K562 (cell line): ENCODE data around the gene ZNHIT2. TPM values are rescaled to one million over a fixed set of nuclear protein-coding genes. Genes with fewer than 3 reads are reported as not detected.

Experiments used
- EGR1 ChIP-seq: fragments of 450-650 bp; conservative IDR thresholded peaks from 2 replicates; pipeline ENCODE4 v1.6.1; 2017; ENCODE audit warnings: mild to moderate bottlenecking
- FOXM1 ChIP-seq, 2 experiments: fragments of 450-650 bp in 1 of 2; sonication (generic) in 1 of 2; formaldehyde crosslinking in 1 of 2; IDR thresholded peaks; 2 replicates each; pipeline versions ENCODE4 v1.6.1 to v1.9.0; 2017 to 2022; ENCODE audit warnings: low read depth in 2 of 2, mild to moderate bottlenecking in 2 of 2, missing genetic modification reagents in 1 of 2, moderate library complexity in 1 of 2
- GTF2E2 ChIP-seq: fragments of 200-800 bp; sonication (Bioruptor generic); IDR thresholded peaks from 2 replicates; pipeline ENCODE4 v1.6.1; 2016; ENCODE audit warnings: missing genetic modification characterization, missing compliant biosample characterization
- KLF16 ChIP-seq: IDR thresholded peaks from 2 replicates; pipeline ENCODE4 v1.6.1; 2016; ENCODE audit warnings: antibody characterized with exemption
- NFYB ChIP-seq: IDR thresholded peaks from 2 replicates; pipeline ENCODE4 v1.6.1; 2011; ENCODE audit warnings: mild to moderate bottlenecking, moderate library complexity; ENCODE audit not compliant: insufficient read length; ENCODE audit errors: extremely low read depth
- SAP30 ChIP-seq: fragments of 200-600 bp; sonication (generic); IDR thresholded peaks from 2 replicates; pipeline ENCODE4 v1.6.1; 2012; ENCODE audit warnings: borderline replicate concordance, low read depth, mild to moderate bottlenecking, moderate library complexity, low read length, control low read depth, inconsistent platforms; ENCODE audit not compliant: insufficient read depth, poor library complexity, severe bottlenecking
- SIN3A ChIP-seq, 2 experiments: fragments of 150-350 bp in 1 of 2; IDR thresholded peaks; 2 replicates each; pipeline ENCODE4 v1.6.1; 2011 to 2016; ENCODE audit warnings: borderline replicate concordance in 2 of 2, low read depth in 2 of 2, low read length in 2 of 2, mild to moderate bottlenecking in 2 of 2, moderate library complexity in 2 of 2; ENCODE audit not compliant: control insufficient read depth in 1 of 2
- SMARCE1 ChIP-seq: fragments of 450-650 bp; IDR thresholded peaks from 2 replicates; pipeline ENCODE4 v1.7.1; 2016; ENCODE audit warnings: mild to moderate bottlenecking
- SOX6 ChIP-seq: fragments of 450-650 bp; IDR thresholded peaks from 2 replicates; pipeline ENCODE4 v1.6.1; 2014; ENCODE audit warnings: mild to moderate bottlenecking
- XRCC4 ChIP-seq: IDR thresholded peaks from one replicate; pipeline ENCODE4 v1.6.1; 2011; ENCODE audit not compliant: insufficient read depth, insufficient read length; ENCODE audit errors: extremely low read depth
- polyA plus RNA-seq, 8 experiments: library from polyadenylated mRNA; depleted of rRNA in 4 of 8; stranded (reverse) in 5 of 8; unstranded in 3 of 8; fragments of >200 nt; fragmentation: Nextera tagmentation in 2 of 8; fragmentation: Illumina TruSeq in 1 of 8; extraction: Ambion mirVana in 2 of 8; extraction: Trizol in 1 of 8; gene quantifications; 2 replicates each; pipeline versions ENCODE4 v1.2.1 to v1.2.3, GENCODE V29; 2011 to 2014; ENCODE audit warnings: inconsistent platforms in 1 of 8, missing spikeins in 1 of 8
- total RNA-seq, 7 experiments: library from RNA; depleted of rRNA in 6 of 7; stranded (reverse); fragments of >200 nt in 6 of 7; fragmentation: Illumina TruSeq in 2 of 7; extraction: Trizol in 2 of 7; gene quantifications; 2 replicates each; pipeline versions ENCODE4 v1.2.1 to v1.2.3, GENCODE V29; 2011 to 2021; ENCODE audit warnings: low replicate concordance in 1 of 7
- TF ChIP-seq, protein P1 (sequence below): sonication (generic); formaldehyde crosslinking; IDR thresholded peaks from 2 replicates; pipeline ENCODE4 v1.8.1; 2023; ENCODE audit warnings: missing genetic modification reagents, mild to moderate bottlenecking, borderline replicate concordance
- TF ChIP-seq, protein P2 (sequence below): fragments of 450-650 bp; IDR thresholded peaks from 2 replicates; pipeline ENCODE4 v1.6.1; 2017; ENCODE audit warnings: antibody characterized with exemption, mild to moderate bottlenecking
- TF ChIP-seq, protein P3 (sequence below): sonication (generic); formaldehyde crosslinking; IDR thresholded peaks from 2 replicates; pipeline ENCODE4 v1.9.0; 2022; ENCODE audit warnings: mild to moderate bottlenecking, missing genetic modification reagents
- TF ChIP-seq, protein P4 (sequence below), 3 experiments: fragments of 200-800 bp in 1 of 3; sonication (Bioruptor generic) in 1 of 3; sonication (generic) in 1 of 3; formaldehyde crosslinking in 1 of 3; IDR thresholded peaks; 2 replicates each; pipeline versions ENCODE4 v1.6.1 to v1.8.0; 2016 to 2022; ENCODE audit warnings: mild to moderate bottlenecking in 2 of 3, missing compliant biosample characterization in 2 of 3, missing genetic modification characterization in 2 of 3, missing genetic modification reagents in 1 of 3

Gene ZNHIT2
- total and polyA plus RNA-seq, 9 of the 15 experiments (the other 6 are each of a cell fraction or from before 2014, with no cell fraction given), result 0.08 to 39.0 (median 2.5) TPM

DNA sequence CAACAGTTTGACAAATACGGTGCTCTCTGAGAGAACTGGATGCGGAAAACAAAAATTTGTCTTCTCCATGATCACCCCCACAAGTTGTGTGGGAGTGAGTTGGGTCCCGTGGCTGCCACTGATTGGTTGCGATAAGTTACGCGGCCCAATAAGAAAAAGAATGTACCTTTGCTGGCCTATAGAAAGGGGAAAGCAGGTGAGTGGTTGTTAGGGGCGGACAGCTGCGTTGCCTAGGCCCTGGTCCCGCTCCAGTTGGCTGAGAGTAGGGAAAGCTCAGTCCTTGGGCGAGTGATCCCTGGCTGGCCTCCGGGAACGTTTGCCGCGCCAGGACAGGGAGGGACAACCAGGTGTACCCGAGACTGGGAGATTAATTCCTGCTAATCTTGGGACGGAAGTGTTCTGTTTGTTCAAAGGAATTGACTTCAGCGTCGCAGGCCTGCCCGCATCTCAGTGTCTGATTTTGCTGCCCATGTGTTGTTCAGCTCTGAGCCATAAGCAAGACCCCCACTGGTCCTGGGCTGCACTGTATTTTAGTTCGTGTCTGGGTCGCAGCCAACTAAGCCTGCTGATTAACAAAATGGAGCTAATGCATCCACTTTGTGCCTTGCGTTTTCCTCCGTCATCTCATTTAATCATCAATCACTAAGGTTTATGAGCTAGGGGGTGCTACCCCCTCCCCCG is 17.6 kb upstream of the ZNHIT2 start (continued):
- TF ChIP-seq, protein P1, sequence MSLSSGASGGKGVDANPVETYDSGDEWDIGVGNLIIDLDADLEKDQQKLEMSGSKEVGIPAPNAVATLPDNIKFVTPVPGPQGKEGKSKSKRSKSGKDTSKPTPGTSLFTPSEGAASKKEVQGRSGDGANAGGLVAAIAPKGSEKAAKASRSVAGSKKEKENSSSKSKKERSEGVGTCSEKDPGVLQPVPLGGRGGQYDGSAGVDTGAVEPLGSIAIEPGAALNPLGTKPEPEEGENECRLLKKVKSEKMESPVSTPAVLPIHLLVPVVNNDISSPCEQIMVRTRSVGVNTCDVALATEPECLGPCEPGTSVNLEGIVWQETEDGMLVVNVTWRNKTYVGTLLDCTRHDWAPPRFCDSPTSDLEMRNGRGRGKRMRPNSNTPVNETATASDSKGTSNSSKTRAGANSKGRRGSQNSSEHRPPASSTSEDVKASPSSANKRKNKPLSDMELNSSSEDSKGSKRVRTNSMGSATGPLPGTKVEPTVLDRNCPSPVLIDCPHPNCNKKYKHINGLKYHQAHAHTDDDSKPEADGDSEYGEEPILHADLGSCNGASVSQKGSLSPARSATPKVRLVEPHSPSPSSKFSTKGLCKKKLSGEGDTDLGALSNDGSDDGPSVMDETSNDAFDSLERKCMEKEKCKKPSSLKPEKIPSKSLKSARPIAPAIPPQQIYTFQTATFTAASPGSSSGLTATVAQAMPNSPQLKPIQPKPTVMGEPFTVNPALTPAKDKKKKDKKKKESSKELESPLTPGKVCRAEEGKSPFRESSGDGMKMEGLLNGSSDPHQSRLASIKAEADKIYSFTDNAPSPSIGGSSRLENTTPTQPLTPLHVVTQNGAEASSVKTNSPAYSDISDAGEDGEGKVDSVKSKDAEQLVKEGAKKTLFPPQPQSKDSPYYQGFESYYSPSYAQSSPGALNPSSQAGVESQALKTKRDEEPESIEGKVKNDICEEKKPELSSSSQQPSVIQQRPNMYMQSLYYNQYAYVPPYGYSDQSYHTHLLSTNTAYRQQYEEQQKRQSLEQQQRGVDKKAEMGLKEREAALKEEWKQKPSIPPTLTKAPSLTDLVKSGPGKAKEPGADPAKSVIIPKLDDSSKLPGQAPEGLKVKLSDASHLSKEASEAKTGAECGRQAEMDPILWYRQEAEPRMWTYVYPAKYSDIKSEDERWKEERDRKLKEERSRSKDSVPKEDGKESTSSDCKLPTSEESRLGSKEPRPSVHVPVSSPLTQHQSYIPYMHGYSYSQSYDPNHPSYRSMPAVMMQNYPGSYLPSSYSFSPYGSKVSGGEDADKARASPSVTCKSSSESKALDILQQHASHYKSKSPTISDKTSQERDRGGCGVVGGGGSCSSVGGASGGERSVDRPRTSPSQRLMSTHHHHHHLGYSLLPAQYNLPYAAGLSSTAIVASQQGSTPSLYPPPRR (CRISPR knock-in tag), result 0 out of 2 replicates have a peak, but pooled peaks have one; percentile 13
- TF ChIP-seq, protein P2, sequence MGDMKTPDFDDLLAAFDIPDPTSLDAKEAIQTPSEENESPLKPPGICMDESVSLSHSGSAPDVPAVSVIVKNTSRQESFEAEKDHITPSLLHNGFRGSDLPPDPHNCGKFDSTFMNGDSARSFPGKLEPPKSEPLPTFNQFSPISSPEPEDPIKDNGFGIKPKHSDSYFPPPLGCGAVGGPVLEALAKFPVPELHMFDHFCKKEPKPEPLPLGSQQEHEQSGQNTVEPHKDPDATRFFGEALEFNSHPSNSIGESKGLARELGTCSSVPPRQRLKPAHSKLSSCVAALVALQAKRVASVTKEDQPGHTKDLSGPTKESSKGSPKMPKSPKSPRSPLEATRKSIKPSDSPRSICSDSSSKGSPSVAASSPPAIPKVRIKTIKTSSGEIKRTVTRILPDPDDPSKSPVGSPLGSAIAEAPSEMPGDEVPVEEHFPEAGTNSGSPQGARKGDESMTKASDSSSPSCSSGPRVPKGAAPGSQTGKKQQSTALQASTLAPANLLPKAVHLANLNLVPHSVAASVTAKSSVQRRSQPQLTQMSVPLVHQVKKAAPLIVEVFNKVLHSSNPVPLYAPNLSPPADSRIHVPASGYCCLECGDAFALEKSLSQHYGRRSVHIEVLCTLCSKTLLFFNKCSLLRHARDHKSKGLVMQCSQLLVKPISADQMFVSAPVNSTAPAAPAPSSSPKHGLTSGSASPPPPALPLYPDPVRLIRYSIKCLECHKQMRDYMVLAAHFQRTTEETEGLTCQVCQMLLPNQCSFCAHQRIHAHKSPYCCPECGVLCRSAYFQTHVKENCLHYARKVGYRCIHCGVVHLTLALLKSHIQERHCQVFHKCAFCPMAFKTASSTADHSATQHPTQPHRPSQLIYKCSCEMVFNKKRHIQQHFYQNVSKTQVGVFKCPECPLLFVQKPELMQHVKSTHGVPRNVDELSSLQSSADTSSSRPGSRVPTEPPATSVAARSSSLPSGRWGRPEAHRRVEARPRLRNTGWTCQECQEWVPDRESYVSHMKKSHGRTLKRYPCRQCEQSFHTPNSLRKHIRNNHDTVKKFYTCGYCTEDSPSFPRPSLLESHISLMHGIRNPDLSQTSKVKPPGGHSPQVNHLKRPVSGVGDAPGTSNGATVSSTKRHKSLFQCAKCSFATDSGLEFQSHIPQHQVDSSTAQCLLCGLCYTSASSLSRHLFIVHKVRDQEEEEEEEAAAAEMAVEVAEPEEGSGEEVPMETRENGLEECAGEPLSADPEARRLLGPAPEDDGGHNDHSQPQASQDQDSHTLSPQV, result peak; percentile 75; the same call in 1 of the 2 replicates
- TF ChIP-seq NFYB (peak; percentile 82), XRCC4 (no peak), KLF16 (0 out of 2 replicates have a peak, but pooled peaks have one; percentile 6), SIN3A (IDR thresholded peaks at IDR 0.05; ENCODE audit: borderline replicate concordance in 2 of 2, control insufficient read depth in 1 of 2, low read depth in 2 of 2, low read length in 2 of 2) (peak in 1 of 2 experiments; percentile 22; a peak in 1 of 4 replicates), SMARCE1 (no peak; the same call in 1 of the 2 replicates), GTF2E2 (tag) (0 out of 2 replicates have a peak, but pooled peaks have one; percentile 71), EGR1 (peak; percentile 84), SAP30 (peak; percentile 51), FOXM1 (IDR thresholded peaks at IDR 0.05; ENCODE audit: low read depth) (peak; percentile 83; the same call in 1 of the 2 replicates), FOXM1 (CRISPR knock-in tag; IDR thresholded peaks at IDR 0.05; ENCODE audit: low read depth) (no peak), SOX6 (no peak)
- TF ChIP-seq, protein P3, sequence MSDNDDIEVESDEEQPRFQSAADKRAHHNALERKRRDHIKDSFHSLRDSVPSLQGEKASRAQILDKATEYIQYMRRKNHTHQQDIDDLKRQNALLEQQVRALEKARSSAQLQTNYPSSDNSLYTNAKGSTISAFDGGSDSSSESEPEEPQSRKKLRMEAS (CRISPR knock-in tag), result peak; percentile 58; the same call in 1 of the 2 replicates
- TF ChIP-seq, protein P4, sequence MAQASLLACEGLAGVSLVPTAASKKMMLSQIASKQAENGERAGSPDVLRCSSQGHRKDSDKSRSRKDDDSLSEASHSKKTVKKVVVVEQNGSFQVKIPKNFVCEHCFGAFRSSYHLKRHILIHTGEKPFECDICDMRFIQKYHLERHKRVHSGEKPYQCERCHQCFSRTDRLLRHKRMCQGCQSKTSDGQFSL (CRISPR knock-in tag; IDR thresholded peaks at IDR 0.05), result no peak
- TF ChIP-seq, protein P4 (tag; IDR thresholded peaks at IDR 0.05), result peak in 1 of 2 experiments; percentile 55; a peak in 1 of 4 replicates
